ENCODE results near the gene PXDN.
"Not testable (repeated sequence)": the region's sequence is repeated elsewhere in the genome, so short reads cannot be mapped to it uniquely, and the experiment has no call there.

The PXDN gene

DNA sequence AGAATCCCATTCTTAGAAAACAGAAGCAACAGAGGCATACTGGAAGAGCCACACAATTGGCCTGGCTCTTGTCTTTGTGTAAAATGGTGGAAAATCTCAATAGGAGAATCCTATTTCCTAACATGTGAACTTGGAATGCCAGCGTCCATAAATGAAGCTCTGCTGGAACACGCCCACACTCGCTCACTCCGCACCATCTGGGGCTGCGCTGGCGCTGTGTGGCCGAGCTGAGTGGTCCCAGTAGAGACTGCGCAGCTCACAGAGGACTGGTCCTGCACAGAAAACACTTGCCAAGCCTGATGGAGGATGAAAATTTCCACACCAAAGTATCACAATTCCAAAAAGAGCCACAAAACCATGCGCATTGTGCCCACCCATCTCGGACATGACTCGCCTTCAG is 56.2 kb downstream of the PXDN start:
- no peak for DNase-seq (ENCODE audit: low read depth in 2 of 3, low spot score in 1 of 3)

DNA sequence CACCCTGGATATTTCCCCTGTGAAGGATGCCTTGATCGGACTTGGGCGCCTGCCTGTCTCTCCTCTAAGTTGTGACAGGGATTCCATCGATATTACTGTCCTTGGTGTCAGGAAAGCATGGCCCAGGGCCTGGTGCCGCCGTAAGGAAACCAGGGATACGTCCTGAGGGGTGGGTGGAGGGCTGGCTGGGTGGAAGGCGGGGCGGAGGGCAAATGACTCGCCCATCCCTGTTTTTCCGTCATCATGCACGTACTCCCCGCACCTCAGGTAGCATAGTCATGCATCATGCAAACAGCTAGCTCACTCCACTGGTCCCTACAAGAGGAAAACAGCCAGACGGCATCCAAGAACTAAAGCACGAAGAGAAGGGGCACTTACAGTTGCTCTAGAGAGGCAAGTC is 57.1 kb downstream of the PXDN start:
- no peak for DNase-seq (ENCODE audit: low read depth in 2 of 3, low spot score in 1 of 3)

DNA sequence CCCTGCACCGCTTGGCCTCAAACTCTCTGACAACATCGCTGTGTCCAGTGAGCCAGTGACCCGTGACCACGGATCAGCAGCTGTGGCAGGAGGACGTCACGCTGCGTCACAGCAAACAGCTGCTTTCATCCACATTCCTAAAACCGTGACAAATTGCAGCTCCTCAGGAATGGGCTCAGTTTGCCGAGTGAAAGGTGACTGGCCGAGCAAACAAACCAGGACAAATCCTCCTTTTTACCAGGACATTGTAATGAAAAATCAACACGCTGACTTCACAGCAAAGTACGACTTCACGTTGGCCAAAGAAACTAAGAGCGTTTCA is 57.6 kb downstream of the PXDN start:
- no peak for DNase-seq (ENCODE audit: low read depth in 2 of 3, low spot score in 1 of 3)

- no peak for DNase-seq (ENCODE audit: low read depth in 2 of 3, low spot score in 1 of 3)
Observed at GRCh38 chr2:1685957-1686783, 58.1 kb downstream of the PXDN start.

DNA sequence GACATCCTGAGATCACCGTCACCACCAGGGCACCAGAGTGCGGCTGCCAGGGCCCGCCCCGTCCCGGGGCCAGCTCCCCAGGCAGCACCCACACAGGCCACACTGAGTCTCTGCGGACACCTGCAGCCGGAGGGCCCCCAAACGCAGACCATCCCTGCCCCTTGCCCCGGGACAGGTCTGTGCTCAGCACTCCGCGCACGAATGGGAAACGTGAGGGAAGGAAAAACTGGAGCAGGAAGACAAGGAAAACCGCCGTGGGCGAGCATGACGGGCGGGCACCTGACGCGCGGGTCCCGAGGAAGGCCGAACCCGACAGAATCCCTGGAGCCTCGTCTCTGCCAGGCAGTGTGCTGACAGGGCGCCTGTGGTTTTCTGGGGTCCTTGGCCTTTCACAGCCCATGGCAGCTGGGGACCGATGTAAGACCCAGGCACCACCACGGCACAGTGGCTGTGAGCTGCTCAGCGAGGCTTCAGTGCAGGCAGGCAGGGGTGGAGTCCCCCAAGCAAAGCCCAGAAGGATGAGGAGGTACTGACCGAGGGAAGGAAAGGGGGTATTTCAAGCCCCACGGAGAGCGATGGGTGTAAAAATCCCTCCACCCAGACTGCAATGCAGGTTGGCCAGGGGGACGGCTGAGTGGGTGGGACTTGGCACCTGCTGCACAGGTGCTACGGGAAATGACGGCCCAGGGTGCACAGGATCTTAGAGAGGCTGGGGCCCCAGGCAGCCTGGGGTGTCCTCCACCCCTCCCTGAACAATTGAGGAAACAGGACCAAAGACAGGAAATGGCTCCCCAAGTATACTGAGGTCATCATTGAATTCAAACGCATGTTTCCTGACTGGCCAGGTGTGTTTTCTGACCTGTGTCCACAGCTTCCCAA is 59.0 kb downstream of the PXDN start:
- DNase-seq (ENCODE audit: low read depth in 2 of 3, low spot score in 1 of 3) = no peak

DNA sequence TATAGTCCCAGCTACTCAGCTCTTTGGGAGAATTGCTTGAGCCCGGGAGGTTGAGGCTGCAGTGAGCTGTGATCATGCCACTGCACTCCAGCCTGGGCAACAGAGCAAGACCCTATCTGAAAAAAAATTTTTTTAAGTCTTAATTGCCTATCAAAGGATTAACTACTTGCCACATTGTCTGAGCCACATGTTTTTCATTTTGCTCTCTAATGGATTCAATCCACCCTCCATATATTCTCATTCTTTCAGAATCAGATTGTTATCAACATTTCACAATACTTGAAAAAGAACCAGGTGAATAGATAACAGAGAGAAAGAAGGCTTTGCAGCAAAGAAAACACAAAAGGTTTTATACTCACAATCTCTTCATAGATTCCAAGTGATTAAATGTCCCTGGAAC is 61.0 kb downstream of the PXDN start:
- DNase-seq (ENCODE audit: low read depth in 2 of 3, low spot score in 1 of 3) = no peak

DNA sequence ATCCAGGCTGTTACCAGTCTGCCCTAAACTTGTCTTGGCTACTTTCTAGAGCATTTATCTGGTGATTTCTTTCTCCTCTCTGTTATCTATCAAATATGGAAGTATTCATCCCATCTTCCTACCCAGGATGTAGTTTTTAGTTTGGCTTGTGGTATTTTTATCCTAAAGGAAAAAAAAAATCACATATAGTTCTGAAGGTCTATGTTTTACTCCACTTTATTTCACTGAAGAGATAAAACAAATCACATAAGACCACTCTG is 62.2 kb downstream of the PXDN start:
- no peak for DNase-seq (ENCODE audit: low read depth in 2 of 3, low spot score in 1 of 3)

- no peak for DNase-seq (ENCODE audit: low read depth in 2 of 3, low spot score in 1 of 3)
Observed at GRCh38 chr2:1681323-1682180, 62.8 kb downstream of the PXDN start.

DNA sequence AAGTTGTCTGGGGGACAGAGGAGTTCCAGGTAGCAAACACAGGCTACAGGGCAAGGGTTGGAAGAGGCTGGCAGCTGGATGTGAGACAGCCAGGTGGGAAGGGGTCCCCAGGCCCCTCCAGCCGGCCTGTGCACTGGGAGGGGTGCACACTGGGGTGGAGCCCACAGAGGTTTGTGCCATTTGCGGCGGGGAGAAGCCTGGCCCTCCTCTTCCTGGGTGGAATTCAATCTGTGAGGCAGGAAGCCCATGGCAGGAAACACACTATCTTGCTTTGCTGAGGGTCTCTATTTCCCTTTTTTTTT is 63.3 kb downstream of the PXDN start:
- DNase-seq (ENCODE audit: low read depth in 2 of 3, low spot score in 1 of 3) = no peak

- DNase-seq (ENCODE audit: low read depth in 2 of 3, low spot score in 1 of 3) = no peak
Observed at GRCh38 chr2:1680222-1681016, 63.9 kb downstream of the PXDN start.

GRCh38 chr2:1679488-1680039 is 64.8 kb downstream of the PXDN start:
- not testable (repeated sequence) for DNase-seq (ENCODE audit: low read depth in 2 of 3, low spot score in 1 of 3)

DNA sequence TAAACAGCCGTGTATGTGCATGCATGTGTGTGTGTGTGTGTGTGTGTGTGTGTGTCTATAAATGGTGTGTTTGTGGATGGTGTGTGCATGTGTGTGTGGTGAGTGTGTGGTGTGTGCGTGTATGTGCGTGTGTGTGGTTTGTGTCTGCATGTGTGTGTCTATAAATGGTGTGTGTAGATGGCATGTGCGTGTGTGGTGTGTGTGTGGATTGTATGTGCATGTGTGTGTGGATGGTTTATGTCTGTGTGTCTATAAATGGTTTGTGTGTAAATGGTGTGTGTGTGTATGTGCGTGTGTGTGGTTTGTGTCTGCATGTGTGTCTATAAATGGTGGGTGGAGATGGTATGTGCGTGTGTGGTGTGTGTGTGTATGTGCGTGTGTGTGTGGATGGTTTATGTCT is 65.2 kb downstream of the PXDN start:
- DNase-seq (ENCODE audit: low read depth in 2 of 3, low spot score in 1 of 3) = not testable (repeated sequence)

- DNase-seq (ENCODE audit: low read depth in 2 of 3, low spot score in 1 of 3) = no peak
Observed at GRCh38 chr2:1678609-1679008, 65.7 kb downstream of the PXDN start.

GRCh38 chr2:1677821-1678165 is 66.5 kb downstream of the PXDN start:
- DNase-seq (ENCODE audit: low read depth in 2 of 3, low spot score in 1 of 3) = no peak

DNA sequence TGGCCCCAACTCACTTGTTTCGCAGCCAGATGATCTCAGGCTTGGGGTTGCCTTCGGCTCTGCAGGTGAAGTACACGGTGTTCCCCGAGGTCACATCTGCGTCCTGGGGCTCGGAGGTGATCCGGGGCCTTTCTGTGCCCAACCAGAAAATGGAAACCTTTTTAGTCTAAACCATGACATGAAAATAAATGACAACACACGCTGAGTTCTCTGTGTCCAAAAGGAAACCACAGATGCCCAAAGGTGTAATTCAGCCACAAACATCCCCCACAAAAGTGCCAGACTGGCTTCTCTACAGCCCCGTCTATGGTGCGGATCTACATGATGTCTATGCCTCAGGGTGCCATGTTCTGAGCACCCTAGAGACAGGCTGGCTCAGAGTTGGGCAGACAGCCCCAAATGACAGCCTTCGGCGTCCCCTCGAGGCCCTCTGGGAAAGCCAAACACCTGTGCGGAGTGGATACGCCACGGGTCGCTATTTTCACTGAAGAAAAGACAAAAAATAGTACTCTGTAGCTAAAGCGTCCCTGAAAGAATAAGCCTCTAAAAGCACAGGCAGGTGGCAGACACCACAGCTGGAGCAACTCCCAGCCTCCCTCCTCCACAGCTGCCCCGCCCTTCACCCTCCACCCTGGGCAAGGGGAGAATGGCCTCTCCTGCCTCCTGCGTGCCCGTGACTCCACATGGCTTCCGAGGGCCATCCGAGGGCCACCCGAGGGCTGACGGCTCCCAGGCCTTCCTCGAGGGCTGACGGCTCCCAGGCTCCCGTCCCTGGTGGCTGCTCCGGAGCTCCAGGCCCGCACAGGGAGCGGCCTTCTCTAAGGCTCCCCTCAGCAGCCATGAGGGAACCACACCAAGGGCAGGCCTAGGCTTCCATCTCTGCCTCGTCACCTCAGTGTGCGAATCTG is 67.1 kb downstream of the PXDN start:
- no peak for DNase-seq (ENCODE audit: low read depth in 2 of 3, low spot score in 1 of 3)

DNA sequence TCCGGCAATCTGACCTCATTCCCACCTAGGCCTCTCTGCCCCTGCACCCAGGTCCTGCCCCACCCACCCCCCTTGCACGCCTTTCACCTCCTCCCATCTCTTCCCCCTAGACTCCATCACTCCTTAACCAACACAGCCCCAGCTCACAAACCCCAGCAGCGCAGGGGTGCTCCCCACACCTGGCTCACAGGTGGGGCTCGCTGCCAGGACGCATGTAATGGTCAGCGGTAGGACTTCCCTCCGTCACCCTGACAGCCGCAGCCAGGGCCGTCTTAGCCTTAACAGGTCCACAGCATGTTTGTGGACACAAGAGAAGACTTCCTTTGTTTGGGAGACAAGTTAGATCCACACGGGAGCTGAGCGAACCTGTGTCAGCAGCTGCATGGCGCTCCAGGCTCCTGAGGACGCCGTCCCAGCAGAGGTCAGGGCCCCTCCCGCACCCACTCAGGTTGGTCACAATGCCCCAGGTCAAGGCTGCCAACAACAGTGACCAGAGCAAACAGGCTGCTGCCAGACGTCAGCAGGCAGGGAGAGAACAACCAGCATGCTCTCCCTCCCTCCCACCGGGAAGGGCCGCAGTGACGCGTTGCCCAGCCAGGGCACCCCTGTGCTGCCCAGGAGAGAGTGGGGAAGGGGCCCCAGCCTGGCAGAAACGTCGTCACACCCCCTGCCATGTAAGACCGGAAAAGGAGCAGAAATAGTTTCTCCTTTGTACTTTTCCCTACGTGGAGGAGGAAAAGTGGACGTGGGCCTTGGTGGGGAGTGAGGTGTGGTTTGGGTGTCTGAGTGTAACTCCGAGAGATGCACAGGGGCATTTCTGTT is 68.0 kb downstream of the PXDN start:
- no peak for DNase-seq (ENCODE audit: low read depth in 2 of 3, low spot score in 1 of 3)

GRCh38 chr2:1675633-1676032 is 68.7 kb downstream of the PXDN start:
- DNase-seq (ENCODE audit: low read depth in 2 of 3, low spot score in 1 of 3) = no peak

- no peak for DNase-seq (ENCODE audit: low read depth in 2 of 3, low spot score in 1 of 3)
Observed at GRCh38 chr2:1674766-1675397, 69.4 kb downstream of the PXDN start.

DNA sequence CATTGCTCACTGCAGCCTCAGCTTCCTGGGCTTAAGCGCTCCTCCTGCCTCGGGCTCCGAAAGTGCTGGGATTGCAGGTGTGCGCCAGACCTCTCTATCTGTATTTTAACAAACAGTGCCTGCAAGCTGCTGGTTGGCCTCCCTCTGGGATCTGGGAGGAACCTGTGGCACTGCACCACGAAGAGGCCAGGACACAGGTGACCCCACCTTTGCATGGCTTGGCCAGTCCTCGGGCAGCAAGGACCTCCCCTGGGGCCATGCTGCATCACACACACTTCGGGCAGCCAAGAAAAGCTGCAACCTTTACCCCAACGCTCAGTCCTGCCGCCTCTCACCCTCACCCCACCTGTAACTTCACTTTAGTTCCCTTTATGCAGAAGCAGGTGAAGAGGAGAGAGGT is 70.0 kb downstream of the PXDN start:
- DNase-seq (ENCODE audit: low read depth in 2 of 3, low spot score in 1 of 3) = no peak

Data from stimulated activated CD4-positive, alpha-beta T cell treated with anti-CD3 and anti-CD28 coated beads, Interleukin-12 subunit alpha, Interleukin-12 subunit beta, amount 100 ng/mL, for 48 hours (primary cell).